Measurements from ENCODE around the gene GOLGA2. TPM values are rescaled to one million over a fixed set of nuclear protein-coding genes. Genes with fewer than 3 reads are reported as not detected.
"Not testable (repeated sequence)": the region's sequence is repeated elsewhere in the genome, so short reads cannot be mapped to it uniquely, and the experiment has no call there.

The GOLGA2 gene
- total RNA-seq, 1 donor from 2014 or later: 160 TPM

GRCh38 chr9:128296340-128297220, 20.8 kb upstream of the GOLGA2 start:
- DNase-seq (ENCODE audit: low read depth): no peak

DNA sequence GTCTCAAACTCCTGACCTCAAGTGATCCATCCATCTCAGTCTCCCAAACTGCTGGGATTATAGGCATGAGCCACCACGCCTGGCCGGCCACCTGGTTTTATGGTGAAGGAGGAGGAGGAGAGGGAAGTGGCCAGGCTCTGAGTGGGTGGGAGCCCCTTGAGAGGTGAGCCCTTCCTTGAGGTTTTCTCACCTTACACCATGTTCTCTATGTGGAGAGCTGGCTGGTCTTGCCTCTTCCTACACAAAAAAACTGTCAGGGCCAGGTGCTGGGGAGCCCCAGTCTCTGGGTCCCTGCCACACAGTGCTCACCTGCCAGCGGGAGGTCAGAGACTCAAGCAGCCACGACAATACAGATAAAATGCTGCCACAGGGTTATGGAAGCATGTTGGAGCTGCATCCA, 18.3 kb upstream of the GOLGA2 start:
- DNase-seq (ENCODE audit: low read depth): no peak

- DNase-seq (ENCODE audit: low read depth): no peak
Observed at GRCh38 chr9:128293091-128293490, 17.3 kb upstream of the GOLGA2 start.

DNA sequence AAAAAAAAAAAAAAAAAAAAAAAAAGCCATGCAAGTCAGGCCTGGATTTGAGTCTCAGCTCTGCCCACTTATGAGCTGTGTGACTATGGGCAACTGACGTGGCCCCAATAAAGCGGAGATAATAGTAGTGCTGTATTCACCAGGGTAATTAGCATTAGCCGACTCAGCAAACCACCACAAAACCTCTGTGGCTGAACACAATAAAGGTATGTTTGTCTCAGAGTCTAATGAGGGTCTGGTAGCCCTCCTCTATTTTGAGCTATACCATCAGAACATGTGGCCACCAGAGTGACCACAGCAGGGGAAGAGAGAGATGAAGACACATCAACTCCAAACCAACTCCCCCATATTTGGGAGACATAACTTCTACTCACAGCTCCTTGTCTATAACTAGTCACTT, 16.2 kb upstream of the GOLGA2 start:
- no peak for DNase-seq (ENCODE audit: low read depth)

DNA sequence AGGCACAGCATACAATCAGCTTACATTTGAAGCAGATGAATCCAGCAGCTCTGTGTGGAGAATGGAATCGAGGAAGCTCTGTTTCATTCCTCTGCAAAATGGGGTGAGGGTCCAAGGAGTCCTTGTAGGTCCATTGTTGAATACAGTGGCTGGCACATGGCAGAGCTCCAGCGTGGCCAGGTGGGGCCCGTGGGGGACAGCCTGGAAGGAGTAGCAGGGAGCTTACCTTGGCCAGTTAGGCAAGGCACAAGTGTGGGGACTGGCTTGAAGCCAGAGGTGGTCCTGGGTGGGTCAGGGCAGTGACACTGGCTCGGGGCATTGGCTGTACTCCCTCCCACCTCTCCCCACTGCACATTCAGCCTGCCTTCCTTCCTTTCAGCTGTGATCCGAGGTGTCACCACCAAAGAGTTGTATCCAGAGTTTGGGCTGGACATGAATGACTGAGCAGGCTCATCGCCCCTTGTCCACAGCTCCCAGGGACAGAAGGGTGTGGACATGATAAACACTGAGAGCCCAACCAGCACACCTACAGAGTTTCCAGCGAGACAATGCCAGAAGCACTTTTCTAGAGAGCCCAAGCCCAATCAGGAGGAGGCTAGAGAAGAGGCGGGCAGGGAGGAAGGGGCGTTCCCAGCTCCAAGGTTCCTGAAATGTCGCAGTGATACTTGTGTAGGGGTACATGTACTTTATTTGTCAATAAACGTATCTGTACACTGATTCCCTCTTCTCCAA, 12.6 kb upstream of the GOLGA2 start:
- no peak for DNase-seq (ENCODE audit: low read depth)

DNA sequence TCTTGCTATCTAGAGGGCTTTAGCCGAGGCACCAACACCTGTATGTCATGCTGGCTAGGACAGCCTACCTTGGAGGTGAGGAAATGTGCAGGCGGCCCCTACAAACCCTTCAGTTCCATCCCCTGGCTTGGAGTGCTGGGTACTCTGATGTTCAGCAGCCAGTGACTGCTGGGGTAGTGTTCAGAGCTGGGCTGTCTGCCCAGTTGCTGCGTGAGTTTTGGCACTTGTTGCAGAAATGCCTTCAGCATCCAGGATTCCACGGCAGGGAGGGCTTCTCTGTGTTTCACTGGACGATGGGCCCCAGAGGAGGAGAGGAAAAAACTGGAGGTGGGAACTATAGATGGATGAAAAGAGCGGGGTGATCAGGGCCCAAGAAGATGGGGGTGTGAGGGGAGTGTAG, 10.6 kb upstream of the GOLGA2 start:
- DNase-seq (ENCODE audit: low read depth): peak; percentile 32

DNA sequence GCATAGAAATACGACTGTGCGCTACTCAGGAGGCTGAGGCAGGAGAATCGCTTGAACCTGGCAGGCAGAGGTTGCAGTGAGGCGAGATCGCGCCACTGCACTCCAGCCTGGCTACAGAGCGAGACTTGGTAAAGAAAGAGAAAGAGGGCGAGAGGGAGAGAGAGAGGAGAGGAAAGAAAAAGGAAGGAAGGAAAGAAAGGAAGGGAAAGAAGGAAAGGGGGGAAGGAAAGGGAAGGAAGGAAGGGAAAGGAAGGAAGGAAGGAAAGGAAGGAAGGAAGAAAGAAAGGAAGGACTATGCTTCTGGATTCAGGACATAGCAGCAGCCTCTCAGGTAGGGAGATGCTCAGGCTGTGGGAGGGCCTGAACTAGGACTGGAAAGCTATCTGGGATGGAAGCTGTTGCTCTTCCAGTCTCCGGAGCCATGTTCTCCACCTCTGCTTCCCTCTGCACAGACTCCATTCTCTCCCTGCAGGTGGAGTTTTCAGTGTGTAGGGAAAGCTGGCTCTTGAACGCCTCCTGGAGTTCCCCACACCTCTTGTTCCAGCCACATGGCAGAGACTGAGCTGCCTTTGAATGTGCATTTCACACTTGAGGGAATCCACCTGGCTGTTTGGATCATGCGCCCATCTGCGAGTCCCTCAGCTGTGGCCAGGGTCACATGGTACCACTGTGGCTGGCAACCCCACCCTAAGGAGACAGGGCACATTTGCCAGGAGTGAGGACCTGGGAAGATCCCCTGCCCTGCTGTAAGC, 9.4 kb upstream of the GOLGA2 start:
- DNase-seq (ENCODE audit: low read depth): no peak

GRCh38 chr9:128282500-128282899, 6.7 kb upstream of the GOLGA2 start:
- DNase-seq (ENCODE audit: low read depth): no peak

DNA sequence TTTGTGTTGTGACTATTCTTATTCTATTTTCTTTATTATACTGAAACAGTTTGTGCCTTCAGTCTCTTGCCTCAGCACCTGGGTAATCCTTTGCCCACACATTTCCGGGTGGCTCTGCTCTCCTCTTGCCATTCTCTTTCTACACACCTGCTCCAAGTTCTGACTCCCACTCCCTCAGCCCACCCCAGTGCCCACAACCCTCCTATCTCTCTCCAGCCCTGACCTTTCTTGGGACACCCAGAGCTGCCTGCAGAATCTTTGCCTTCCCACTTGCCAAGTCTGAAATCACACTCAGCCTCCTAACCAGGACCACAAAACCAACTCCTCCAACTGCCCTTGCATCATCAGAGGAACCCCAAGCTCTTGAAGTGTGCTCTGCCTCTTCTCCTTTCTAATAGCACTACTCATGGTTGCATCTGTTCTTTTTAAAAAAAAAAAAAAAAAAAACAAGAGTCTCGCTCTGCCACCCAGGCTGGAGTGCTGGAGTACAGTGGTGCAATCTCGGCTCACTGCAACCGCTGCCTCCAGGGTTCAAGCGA, 4.3 kb upstream of the GOLGA2 start:
- no peak for DNase-seq (ENCODE audit: low read depth)

DNA sequence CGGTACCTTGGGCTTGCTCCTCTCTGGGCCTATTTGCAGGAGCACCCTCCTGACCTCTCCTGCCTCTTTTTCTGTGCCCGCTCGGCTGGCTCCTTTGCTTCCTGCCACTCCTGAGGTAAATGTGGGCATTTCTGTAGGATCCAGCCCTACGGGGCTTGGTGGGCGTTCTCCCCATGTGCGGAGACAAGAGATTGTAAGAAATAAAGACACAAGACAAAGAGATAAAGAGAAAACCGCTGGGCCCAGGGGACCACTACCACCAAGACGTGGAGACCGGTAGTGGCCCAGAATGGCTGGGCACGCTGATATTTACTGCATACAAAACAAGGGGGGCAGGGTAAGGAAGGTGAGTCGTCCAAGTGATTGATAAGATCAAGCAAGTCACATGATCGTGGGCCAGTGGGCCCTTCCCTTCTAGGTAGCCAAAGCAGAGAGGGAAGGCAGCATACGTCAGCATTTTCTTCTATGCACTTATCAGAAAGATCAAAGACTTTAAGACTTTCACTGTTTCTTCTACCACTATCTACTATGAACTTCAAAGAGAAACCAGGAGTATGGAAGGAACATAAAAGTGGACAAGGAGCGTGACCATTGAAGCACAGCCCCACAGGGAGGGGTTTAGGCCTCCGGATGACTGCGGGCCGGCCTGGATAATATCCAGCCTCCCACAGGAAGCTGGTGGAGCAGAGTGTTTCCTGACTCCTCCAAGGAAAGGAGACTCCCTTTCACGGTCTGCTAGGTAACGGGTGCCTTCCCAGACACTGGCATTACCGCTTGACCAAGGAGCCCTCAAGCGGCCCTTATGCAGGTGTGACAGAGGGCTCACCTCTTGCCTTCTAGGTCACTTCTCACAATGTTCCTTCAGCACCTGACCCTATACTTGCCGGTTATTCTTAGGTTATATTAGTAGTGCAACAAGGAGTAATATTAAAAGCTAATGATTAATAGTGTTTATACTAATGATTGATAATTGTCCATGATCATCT, 3.6 kb upstream of the GOLGA2 start:
- DNase-seq (ENCODE audit: low read depth): not testable (repeated sequence)

DNA sequence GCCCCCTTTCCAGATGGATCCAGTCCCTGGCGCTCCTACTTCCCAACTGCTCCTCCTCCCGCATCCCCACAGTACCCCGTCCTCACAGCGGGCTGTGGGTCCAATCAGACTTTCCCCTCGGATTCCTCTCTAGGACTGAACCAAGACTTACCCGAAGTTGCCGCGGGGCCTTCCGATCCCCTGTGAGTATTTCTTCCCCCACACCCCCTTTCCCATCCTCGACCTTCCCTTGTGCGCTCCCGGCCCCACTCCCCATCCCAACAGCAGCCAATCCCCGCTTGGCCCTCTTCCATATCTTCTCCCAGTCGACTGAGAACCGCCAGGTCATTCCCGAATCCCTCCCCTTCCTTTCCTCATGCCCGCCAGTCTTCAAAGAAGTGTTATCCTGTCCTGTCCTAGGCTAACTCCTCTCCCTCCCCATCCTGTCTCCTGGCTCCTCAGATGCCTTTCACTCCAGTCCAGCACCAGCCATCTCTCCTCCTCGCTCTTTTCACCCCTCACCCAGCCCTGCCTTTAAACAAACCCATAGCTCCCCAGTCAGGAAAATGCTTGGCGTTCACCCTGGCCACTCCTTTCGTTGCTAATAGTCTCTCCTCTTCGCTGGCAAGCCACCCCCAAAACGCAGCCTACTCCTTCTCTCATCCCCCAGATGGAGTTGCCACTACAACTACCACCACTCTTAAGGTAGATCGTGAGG, 915 bp upstream of the GOLGA2 start:
- no peak for DNase-seq (ENCODE audit: low read depth)

DNA sequence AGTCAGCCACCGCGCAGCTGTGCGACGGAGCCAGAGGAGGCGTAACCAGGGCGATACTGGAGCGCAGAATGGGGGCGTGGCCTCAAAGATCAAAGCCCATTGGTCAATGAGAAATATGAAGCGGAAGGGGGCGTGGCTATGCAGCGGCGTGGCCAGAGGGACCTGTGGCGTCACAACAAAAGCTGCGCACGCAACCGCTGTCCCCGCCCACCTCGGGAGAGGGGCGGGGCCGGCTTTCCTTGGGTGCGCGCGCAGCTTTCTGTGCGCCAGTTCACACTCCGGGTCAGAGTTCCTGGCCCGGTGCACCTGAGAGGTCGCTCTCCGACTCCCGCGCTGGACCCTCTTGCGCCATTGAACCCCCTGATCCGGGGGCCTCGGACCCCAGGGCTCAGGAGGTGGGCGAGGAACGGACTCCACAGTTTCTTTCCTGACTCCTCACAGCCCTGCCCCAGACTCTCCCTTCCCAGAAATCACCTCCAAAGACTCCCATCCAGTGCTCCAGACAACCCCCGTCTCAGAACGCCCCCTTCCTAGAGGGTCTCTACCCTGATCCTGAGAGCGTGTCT, 284 bp upstream of the GOLGA2 start, which contains the start of gene SWI5:
SWI5 (plus strand) TSS at position 269 of the 566 bp plus-strand sequence.
- peak; percentile 99 for DNase-seq (ENCODE audit: low read depth)

DNA sequence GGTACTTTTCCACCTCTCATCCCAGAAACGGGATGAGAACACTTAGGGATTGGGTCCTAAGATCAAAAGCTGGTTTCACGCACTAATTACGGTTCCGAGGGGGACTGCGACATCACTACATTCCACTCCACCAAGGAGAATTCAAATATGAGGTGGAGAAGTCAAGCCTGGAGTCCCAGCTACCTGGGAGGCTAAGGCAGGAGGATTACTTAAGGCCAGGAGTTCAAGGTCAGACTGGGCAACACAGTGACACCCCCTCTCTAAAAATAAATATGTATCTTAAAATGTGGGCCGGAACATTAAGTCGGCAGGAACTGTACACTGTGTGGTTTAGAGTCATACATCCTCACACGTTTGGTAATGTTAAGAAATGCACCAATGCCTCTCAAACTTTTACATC, 1.6 kb downstream of the GOLGA2 start:
- no peak for DNase-seq (ENCODE audit: low read depth)

- no peak for DNase-seq (ENCODE audit: low read depth)
Observed at GRCh38 chr9:128271512-128271911, 4.3 kb downstream of the GOLGA2 start.

DNA sequence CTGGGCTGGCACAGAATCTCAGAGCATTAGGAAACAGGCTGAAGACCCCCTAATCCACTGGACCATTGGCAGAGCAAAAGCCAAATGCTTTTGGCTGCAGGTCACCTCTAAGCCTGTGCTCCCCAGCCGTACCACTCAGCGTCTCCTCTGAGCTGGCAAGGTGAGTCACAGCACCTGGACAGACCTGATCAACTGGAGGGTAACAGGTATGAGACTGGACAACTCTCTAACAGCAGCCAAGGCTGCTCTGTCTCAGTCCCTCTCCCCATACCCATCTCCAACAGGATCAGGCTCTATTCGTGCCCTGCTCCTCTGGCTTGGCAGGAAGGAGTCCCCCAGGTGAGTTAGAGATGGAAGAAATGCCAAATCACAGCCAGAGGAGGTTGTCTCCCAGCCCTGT, 4.7 kb downstream of the GOLGA2 start:
- no peak for DNase-seq (ENCODE audit: low read depth)

GRCh38 chr9:128266868-128267590, 8.8 kb downstream of the GOLGA2 start:
- DNase-seq (ENCODE audit: low read depth): no peak

DNA sequence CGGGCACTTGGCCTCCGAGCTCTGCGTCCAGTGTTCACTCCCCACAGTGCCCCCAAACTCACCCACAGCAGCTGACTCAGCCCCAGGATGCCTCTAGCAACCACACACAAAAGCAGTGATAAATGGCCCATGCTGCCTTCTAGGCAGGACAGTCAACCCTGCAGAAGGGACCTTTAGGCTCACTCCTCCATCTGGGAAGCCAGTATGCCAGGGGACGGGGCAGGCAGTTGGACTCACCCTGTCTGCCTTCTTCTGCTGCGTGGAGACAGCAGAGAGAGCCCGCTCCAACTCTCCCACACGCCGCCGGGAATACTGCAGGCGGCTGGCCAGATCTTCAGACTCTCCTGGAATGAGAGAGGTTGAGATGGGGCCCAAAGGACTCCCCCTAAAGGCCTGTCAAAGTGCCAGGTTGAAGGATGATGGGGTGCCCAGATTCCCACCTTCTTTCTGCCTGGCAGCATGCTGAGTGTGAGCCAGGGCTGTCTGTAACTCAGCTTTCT, 10.4 kb downstream of the GOLGA2 start:
- no peak for DNase-seq (ENCODE audit: low read depth)

DNA sequence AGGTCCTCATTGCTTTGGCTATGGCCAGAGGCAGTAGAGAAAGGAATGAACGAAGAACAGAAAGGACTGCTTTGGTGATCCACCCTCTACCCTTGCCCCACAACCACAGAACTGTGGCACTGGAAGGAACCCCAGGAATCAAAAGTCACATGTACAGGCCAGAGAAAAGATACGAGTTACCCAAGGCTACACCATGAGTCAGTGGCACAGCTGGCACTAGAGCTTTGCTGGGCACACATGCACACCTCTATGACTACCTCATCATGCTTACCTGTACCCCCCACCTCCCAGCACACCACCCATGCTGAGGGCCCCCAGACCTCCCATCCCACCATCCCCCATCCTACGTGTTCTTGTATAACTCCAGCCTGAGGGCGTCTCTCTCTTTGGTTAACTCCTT, 13.1 kb downstream of the GOLGA2 start:
- no peak for DNase-seq (ENCODE audit: low read depth)

Measured in myocyte (in vitro differentiated cells).